Activated CD8-positive, alpha-beta memory T cell treated with anti-CD3 and anti-CD28 coated beads, Interleukin-2, amount 50 U/mL, for 1 hour (primary cell): ENCODE measurements around the gene ZNF26.

Source experiments
- DNase-seq: peaks from one replicate; pipeline ENCODE4 v3.0.0-alpha.2; 2020; ENCODE audit errors: extremely low read depth

The ZNF26 gene

GRCh38 chr12:133061954-133062353 is 75.8 kb downstream of the ZNF26 start:
- no peak for DNase-seq

- no peak for DNase-seq
Observed at GRCh38 chr12:133063556-133063955, 77.4 kb downstream of the ZNF26 start.

GRCh38 chr12:133073836-133074235 is 87.7 kb downstream of the ZNF26 start:
- DNase-seq: no peak
